Activated naive CD4-positive, alpha-beta T cell (primary cell): ENCODE results near the gene ZBED3.
"Not testable (repeated sequence)": the region's sequence is repeated elsewhere in the genome, so short reads cannot be mapped to it uniquely, and the experiment has no call there.

Experiments used
- DNase-seq, 4 experiments: peaks; one replicate each; lab custom pipeline; 2025; lab: John Stamatoyannopoulos, UW

The ZBED3 gene

GRCh38 chr5:77086689-77087483 lies at the start of gene ZBED3:
Gene ZBED3, minus strand, starts transcription at chr5:77087285. Its CDS starts 9,407 bp downstream, at chr5:77077878.
- peak in 3 of 4 experiments; percentile 4 to 24 (median 21) for DNase-seq

GRCh38 chr5:77133061-77133758 lies 46.1 kb upstream of the ZBED3 start:
- no peak for DNase-seq

GRCh38 chr5:77131361-77131760 lies 44.3 kb upstream of the ZBED3 start:
- DNase-seq = no peak

- no peak for DNase-seq
These were observed 42.4 kb upstream of the ZBED3 start for GRCh38 chr5:77129391-77129990.

- DNase-seq = no peak
These were observed 41.5 kb upstream of the ZBED3 start for GRCh38 chr5:77128411-77129061.

GRCh38 chr5:77123057-77123456 lies 36.0 kb upstream of the ZBED3 start:
- DNase-seq = no peak

- DNase-seq = no peak
These were observed 33.6 kb upstream of the ZBED3 start for GRCh38 chr5:77120706-77121105.

- DNase-seq = no peak
These were observed 33.0 kb upstream of the ZBED3 start for GRCh38 chr5:77120086-77120485.

- no peak for DNase-seq
These were observed 30.1 kb upstream of the ZBED3 start for GRCh38 chr5:77117161-77117560.

GRCh38 chr5:77107035-77107434 lies 19.9 kb upstream of the ZBED3 start:
- not testable (repeated sequence) for DNase-seq

GRCh38 chr5:77104813-77105212 lies 17.7 kb upstream of the ZBED3 start:
- DNase-seq = no peak

GRCh38 chr5:77103457-77103856 lies 16.4 kb upstream of the ZBED3 start:
- DNase-seq = no peak

GRCh38 chr5:77102549-77102948 lies 15.5 kb upstream of the ZBED3 start:
- no peak for DNase-seq

- no peak for DNase-seq
These were observed 14.2 kb upstream of the ZBED3 start for GRCh38 chr5:77101298-77101697.

GRCh38 chr5:77095189-77095588 lies 8.1 kb upstream of the ZBED3 start:
- DNase-seq = no peak

GRCh38 chr5:77087484-77088261 lies 588 bp upstream of the ZBED3 start:
- no peak for DNase-seq

- no peak for DNase-seq
These were observed 757 bp downstream of the ZBED3 start for GRCh38 chr5:77086368-77086688.

- no peak for DNase-seq
These were observed 4.0 kb downstream of the ZBED3 start for GRCh38 chr5:77083088-77083487.

- no peak for DNase-seq
These were observed 4.8 kb downstream of the ZBED3 start for GRCh38 chr5:77082280-77082679.

GRCh38 chr5:77080905-77081304 lies 6.2 kb downstream of the ZBED3 start:
- DNase-seq = no peak

GRCh38 chr5:77080479-77080878 lies 6.6 kb downstream of the ZBED3 start:
- DNase-seq = not testable (repeated sequence)

- DNase-seq = no peak
These were observed 9.3 kb downstream of the ZBED3 start for GRCh38 chr5:77077829-77078176.
